Neural progenitor cell (in vitro differentiated cells): ENCODE data around the gene RBL2. TPM values are rescaled to one million over a fixed set of nuclear protein-coding genes. Genes with fewer than 3 reads are reported as not detected.

Experiments used
- DNase-seq: peaks from one replicate; pipeline ENCODE4 v3.0.0-alpha.2; 2016; ENCODE audit warnings: low spot score
- H2AFZ ChIP-seq: fragments of 200-600 bp; sonication (generic); replicated peaks from 2 replicates; pipeline ENCODE4 v1.6.1; 2016; ENCODE audit warnings: antibody characterized with exemption
- H3F3A ChIP-seq: fragments of 200-600 bp; sonication (generic); 2 replicates; pipeline ENCODE4 v1.6.1; 2016; ENCODE audit warnings: antibody characterized with exemption, low read depth
- H3K27ac ChIP-seq: fragments of 200-600 bp; sonication (generic); 2 replicates; pipeline ENCODE4 v1.5.1; 2016; ENCODE audit warnings: mild to moderate bottlenecking
- H3K27me3 ChIP-seq: fragments of 200-600 bp; sonication (generic); 2 replicates; pipeline ENCODE4 v1.6.1; 2016; ENCODE audit warnings: mild to moderate bottlenecking, moderate library complexity
- H3K36me3 ChIP-seq: fragments of 200-600 bp; sonication (generic); 2 replicates; pipeline ENCODE4 v1.5.1; 2016
- H3K4me1 ChIP-seq: fragments of 200-600 bp; sonication (generic); 2 replicates; pipeline ENCODE4 v1.6.1; 2016; ENCODE audit warnings: mixed run types
- H3K4me2 ChIP-seq: fragments of 200-600 bp; sonication (generic); 2 replicates; pipeline ENCODE4 v1.6.1; 2016
- H3K4me3 ChIP-seq: fragments of 200-600 bp; sonication (generic); 2 replicates; pipeline ENCODE4 v1.5.1; 2016
- H3K79me2 ChIP-seq: fragments of 200-600 bp; sonication (generic); 2 replicates; pipeline ENCODE4 v1.6.1; 2016; ENCODE audit warnings: low read depth
- H3K9ac ChIP-seq: fragments of 200-600 bp; sonication (generic); 2 replicates; pipeline ENCODE4 v1.6.1; 2016
- H3K9me3 ChIP-seq: fragments of 200-600 bp; sonication (generic); 2 replicates; pipeline ENCODE4 v1.5.1; 2016; ENCODE audit warnings: low read depth
- H4K20me1 ChIP-seq: fragments of 200-600 bp; sonication (generic); 2 replicates; pipeline ENCODE4 v1.6.1; 2016; ENCODE audit warnings: low read depth
- H3K27ac Mint-ChIP-seq: 3 replicates; pipeline ENCODE4 v1.8.0; 2021; ENCODE audit warnings: mixed read lengths
- H3K27me3 Mint-ChIP-seq: 2 replicates; pipeline ENCODE4 v1.8.0; 2022; ENCODE audit warnings: low read depth, mild to moderate bottlenecking, inconsistent platforms, moderate library complexity, mixed read lengths; ENCODE audit not compliant: insufficient read depth
- H3K36me3 Mint-ChIP-seq: 3 replicates; pipeline ENCODE4 v1.8.0; 2021; ENCODE audit warnings: mixed read lengths
- H3K4me1 Mint-ChIP-seq: 3 replicates; pipeline ENCODE4 v1.8.0; 2021; ENCODE audit warnings: mixed read lengths
- H3K4me3 Mint-ChIP-seq: 3 replicates; pipeline ENCODE4 v1.8.0; 2021; ENCODE audit warnings: mild to moderate bottlenecking, moderate library complexity, mixed read lengths
- H3K9me3 Mint-ChIP-seq: 3 replicates; pipeline ENCODE4 v1.8.0; 2020; ENCODE audit warnings: mixed read lengths
- CTCF ChIP-seq: fragments of 200-600 bp; sonication (generic); IDR thresholded peaks from 2 replicates; pipeline ENCODE4 v1.5.1; 2017; ENCODE audit warnings: antibody characterized with exemption, mild to moderate bottlenecking
- EZH2 ChIP-seq: fragments of 200-600 bp; sonication (generic); IDR thresholded peaks from 2 replicates; pipeline ENCODE4 v1.6.1; 2017; ENCODE audit warnings: antibody characterized with exemption, mild to moderate bottlenecking, moderate library complexity
- EZH2phosphoT487 ChIP-seq: fragments of 200-600 bp; sonication (generic); IDR thresholded peaks from 2 replicates; pipeline ENCODE4 v1.6.1; 2017; ENCODE audit warnings: antibody characterized with exemption
- total RNA-seq: library from RNA; depleted of rRNA; stranded (reverse); fragments of >200 nt; gene quantifications from 2 replicates; pipeline ENCODE4 v1.2.3, GENCODE V29; 2015; ENCODE audit warnings: low replicate concordance

The RBL2 gene
- total RNA-seq, 1 donor from 2014 or later, result 58.1 TPM

- H3K36me3 ChIP-seq, result no peaks in the 10 kb centered on the region
- Mint-ChIP-seq H3K36me3 (no peaks in the 10 kb centered on the region), H3K27ac (peak overlapping the region; percentile 5), H3K27me3 (peaks cover 5% of the 10 kb centered on the region), H3K4me3 (no peak overlapping the region), H3K9me3 (peaks cover 12% of the 10 kb centered on the region), H3K4me1 (peaks cover 6% of the 10 kb centered on the region)
- no peak overlapping the region for H3K4me2 ChIP-seq
- H3K4me3 ChIP-seq, result no peak overlapping the region
- no peak overlapping the region for H2AFZ ChIP-seq
- H3K79me2 ChIP-seq, result no peaks in the 10 kb centered on the region
- H3K27ac ChIP-seq, result no peak overlapping the region
- H3K9ac ChIP-seq, result no peak overlapping the region
- DNase-seq, result no peak
- no peaks in the 10 kb centered on the region for H4K20me1 ChIP-seq
- no peaks in the 10 kb centered on the region for H3K9me3 ChIP-seq
- no peaks in the 10 kb centered on the region for H3K27me3 ChIP-seq
- H3F3A ChIP-seq, result no peaks in the 10 kb centered on the region
- TF ChIP-seq CTCF (no peak), EZH2 (no peak), EZH2phosphoT487 (no peak)
- no peaks in the 10 kb centered on the region for H3K4me1 ChIP-seq
These were observed 81.5 kb downstream of the RBL2 start for GRCh38 chr16:53515811-53516210.

GRCh38 chr16:53517851-53518250 lies 83.6 kb downstream of the RBL2 start:
- DNase-seq, result no peak
- Mint-ChIP-seq H3K4me1 (peaks cover 6% of the 10 kb centered on the region), H3K27ac (no peak overlapping the region), H3K4me3 (no peak overlapping the region), H3K36me3 (no peaks in the 10 kb centered on the region), H3K27me3 (peaks cover 5% of the 10 kb centered on the region), H3K9me3 (peaks cover 12% of the 10 kb centered on the region)
- Histone ChIP-seq H3K36me3 (no peaks in the 10 kb centered on the region), H3K9me3 (no peaks in the 10 kb centered on the region), H3K4me3 (no peak overlapping the region), H2AFZ (no peak overlapping the region), H3K79me2 (no peaks in the 10 kb centered on the region), H3K9ac (no peak overlapping the region), H3F3A (no peaks in the 10 kb centered on the region), H4K20me1 (no peaks in the 10 kb centered on the region), H3K4me1 (no peaks in the 10 kb centered on the region), H3K27ac (no peak overlapping the region), H3K27me3 (no peaks in the 10 kb centered on the region), H3K4me2 (no peak overlapping the region)
- no peak for TF ChIP-seq EZH2
- TF ChIP-seq EZH2phosphoT487, result no peak
- no peak for TF ChIP-seq CTCF

GRCh38 chr16:53518550-53519416 lies 84.5 kb downstream of the RBL2 start:
- no peak overlapping the region for H2AFZ ChIP-seq
- no peak for DNase-seq

More at GRCh38 chr16:53518550-53519416, 84.5 kb downstream of the RBL2 start:
- no peak overlapping the region for H3K27ac ChIP-seq
- no peaks in the 10 kb centered on the region for H3K9me3 ChIP-seq
- peaks cover 12% of the 10 kb centered on the region for H3K9me3 Mint-ChIP-seq
- H3K4me2 ChIP-seq, result no peak overlapping the region
- TF ChIP-seq CTCF (no peak), EZH2phosphoT487 (no peak), EZH2 (no peak)
- peaks cover 6% of the 10 kb centered on the region for H3K4me1 Mint-ChIP-seq
- H3K36me3 Mint-ChIP-seq, result no peaks in the 10 kb centered on the region
- no peak overlapping the region for H3K4me3 Mint-ChIP-seq
- H3K4me3 ChIP-seq, result no peak overlapping the region
- peaks cover 5% of the 10 kb centered on the region for H3K27me3 Mint-ChIP-seq
- no peak overlapping the region for H3K9ac ChIP-seq
- no peaks in the 10 kb centered on the region for H3F3A ChIP-seq
- H3K27me3 ChIP-seq, result no peaks in the 10 kb centered on the region
- H3K79me2 ChIP-seq, result no peaks in the 10 kb centered on the region
- H3K4me1 ChIP-seq, result no peaks in the 10 kb centered on the region
- H3K36me3 ChIP-seq, result no peaks in the 10 kb centered on the region
- H4K20me1 ChIP-seq, result no peaks in the 10 kb centered on the region
- H3K27ac Mint-ChIP-seq, result no peak overlapping the region
